Thoracic aorta (tissue), 2 donors: ENCODE measurements around the gene TNNI2. TPM values are rescaled to one million over a fixed set of nuclear protein-coding genes. Genes with fewer than 3 reads are reported as not detected.

Source experiments
- ATAC-seq: fragments of 150-250 bp; one replicate; pipeline ENCODE4 v1.8.0; 2017; ENCODE audit warnings: low read depth; ENCODE audit not compliant: insufficient number of reproducible peaks, low FRiP score
- DNase-seq: peaks from one replicate; pipeline ENCODE4 v3.0.0-alpha.2; 2020; ENCODE audit warnings: low spot score
- H3K27ac ChIP-seq, 2 donors: fragments of 200-600 bp; sonication (generic); 1 replicate in 1 of 2; 2 replicates in 1 of 2; pipeline ENCODE4 v1.5.1; 2016; ENCODE audit warnings: mild to moderate bottlenecking in 2 of 2, moderate library complexity in 2 of 2
- H3K27me3 ChIP-seq: fragments of 200-600 bp; sonication (generic); replicated peaks from 2 replicates; pipeline ENCODE4 v1.6.0; 2016; ENCODE audit warnings: mild to moderate bottlenecking; ENCODE audit not compliant: insufficient read depth
- H3K36me3 ChIP-seq: fragments of 200-600 bp; sonication (generic); one replicate; pipeline ENCODE4 v1.5.1; 2016
- H3K4me1 ChIP-seq, 2 donors: fragments of 200-600 bp; sonication (generic); 1 replicate in 1 of 2; 2 replicates in 1 of 2; pipeline versions ENCODE4 v1.5.1 to v1.6.0; 2016; ENCODE audit warnings: low read depth in 2 of 2, mild to moderate bottlenecking in 1 of 2; ENCODE audit not compliant: control insufficient read depth in 1 of 2
- H3K4me3 ChIP-seq: fragments of 200-600 bp; sonication (generic); 2 replicates; pipeline ENCODE4 v1.5.1; 2016; ENCODE audit warnings: mild to moderate bottlenecking
- H3K9me3 ChIP-seq: fragments of 200-600 bp; sonication (generic); 2 replicates; pipeline ENCODE4 v1.5.1; 2016
- CTCF ChIP-seq: fragments of 200-600 bp; sonication (generic); IDR thresholded peaks from one replicate; pipeline ENCODE4 v1.5.1; 2019; ENCODE audit warnings: antibody characterized with exemption
- total RNA-seq, 2 donors: library from RNA; depleted of rRNA; stranded (reverse); fragments of >200 nt; gene quantifications; one replicate each; pipeline versions ENCODE4 v1.1.0 to v1.2.3, GENCODE V29; 2016

Gene TNNI2
- total RNA-seq, 2 donors from 2014 or later: not detected

GRCh38 chr11:1856306-1857005 is 17.7 kb downstream of the TNNI2 start:
- Histone ChIP-seq H3K27ac (no peak overlapping the region), H3K9me3 (no peaks in the 10 kb centered on the region), H3K36me3 (no peaks in the 10 kb centered on the region), H3K4me1 (peaks cover 0 to 1% of the 10 kb centered on the region in 2 donors), H3K4me3 (no peak overlapping the region), H3K27me3 (no peaks in the 10 kb centered on the region)
- no peak for DNase-seq
- ATAC-seq: no peak
- TF ChIP-seq CTCF: no peak

- no peak for TF ChIP-seq CTCF
- no peak overlapping the region for H3K4me3 ChIP-seq
- H3K27ac ChIP-seq: no peak overlapping the region
- DNase-seq (no peak), ATAC-seq (no peak)
- H3K36me3 ChIP-seq: no peaks in the 10 kb centered on the region
- H3K4me1 ChIP-seq: no peaks in the 10 kb centered on the region
- H3K9me3 ChIP-seq: no peaks in the 10 kb centered on the region
- no peaks in the 10 kb centered on the region for H3K27me3 ChIP-seq
Observed at GRCh38 chr11:1857064-1857463, 18.3 kb downstream of the TNNI2 start.

- ATAC-seq: no peak
- Histone ChIP-seq H3K4me3 (no peak overlapping the region), H3K27ac (no peak overlapping the region), H3K36me3 (no peaks in the 10 kb centered on the region), H3K9me3 (no peaks in the 10 kb centered on the region), H3K27me3 (no peaks in the 10 kb centered on the region), H3K4me1 (peaks cover 2 to 4% of the 10 kb centered on the region in 2 donors)
- TF ChIP-seq CTCF: no peak
- no peak for DNase-seq
Observed at GRCh38 chr11:1858154-1858553, 19.4 kb downstream of the TNNI2 start.

- Histone ChIP-seq H3K4me1 (peaks cover 2 to 8% of the 10 kb centered on the region in 2 donors), H3K9me3 (no peaks in the 10 kb centered on the region), H3K27me3 (no peaks in the 10 kb centered on the region), H3K27ac (no peak overlapping the region), H3K36me3 (no peaks in the 10 kb centered on the region), H3K4me3 (no peak overlapping the region)
- TF ChIP-seq CTCF: no peak
- ATAC-seq (no peak), DNase-seq (no peak)
Observed at GRCh38 chr11:1858576-1858975, 19.8 kb downstream of the TNNI2 start.

GRCh38 chr11:1859004-1859403 is 20.2 kb downstream of the TNNI2 start:
- Histone ChIP-seq H3K27ac (no peak overlapping the region), H3K36me3 (no peaks in the 10 kb centered on the region), H3K9me3 (no peaks in the 10 kb centered on the region), H3K4me1 (peaks cover 7 to 12% of the 10 kb centered on the region in 2 donors), H3K27me3 (no peaks in the 10 kb centered on the region), H3K4me3 (no peak overlapping the region)
- ATAC-seq (no peak), DNase-seq (no peak)
- no peak for TF ChIP-seq CTCF
